ENCODE data around the gene BAG2. TPM values are rescaled to one million over a fixed set of nuclear protein-coding genes. Genes with fewer than 3 reads are reported as not detected.

BAG2 gene
- total and polyA plus RNA-seq, 2 of the 13 experiments (the other 11 are each of a cell fraction or from before 2014, with no cell fraction given) = 5.7 to 15.1 TPM

DNA sequence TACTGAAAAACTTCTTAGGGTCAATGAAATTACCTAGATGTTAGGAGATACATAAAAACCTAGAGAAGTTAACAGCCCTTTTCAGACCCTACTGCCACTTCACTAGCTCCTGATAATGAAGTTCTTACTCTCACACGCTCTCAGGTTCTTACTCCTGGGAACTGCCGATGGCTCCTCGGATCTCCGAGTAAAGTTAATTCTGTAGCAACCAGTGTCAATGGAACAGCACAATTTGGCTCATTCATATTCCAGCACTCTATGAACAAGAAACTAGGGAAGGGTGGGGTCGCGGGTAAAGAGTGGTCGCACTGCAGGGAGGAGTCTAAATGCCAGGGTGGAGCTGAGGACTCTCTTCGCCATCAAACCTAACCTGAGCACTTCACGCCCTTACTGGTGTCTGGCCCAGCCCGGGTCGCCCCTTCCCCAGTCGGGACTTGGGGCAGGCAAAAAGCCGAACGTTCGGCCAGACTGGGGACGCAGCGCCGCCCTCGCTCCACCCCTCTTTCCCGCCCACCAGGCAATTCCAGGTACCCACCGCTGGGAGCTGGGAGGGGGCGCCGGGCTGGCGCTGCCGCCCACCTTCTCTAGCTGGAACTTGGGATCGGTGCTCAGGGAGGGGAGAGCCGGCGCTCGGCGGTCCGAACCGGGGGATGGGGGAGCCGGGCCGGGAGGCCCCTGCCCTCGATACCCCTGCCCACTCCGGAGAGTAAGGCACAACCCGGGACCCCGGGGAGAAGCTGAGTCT lies 49.2 kb downstream of the BAG2 start (continued):
- TF ChIP-seq, protein P1, sequence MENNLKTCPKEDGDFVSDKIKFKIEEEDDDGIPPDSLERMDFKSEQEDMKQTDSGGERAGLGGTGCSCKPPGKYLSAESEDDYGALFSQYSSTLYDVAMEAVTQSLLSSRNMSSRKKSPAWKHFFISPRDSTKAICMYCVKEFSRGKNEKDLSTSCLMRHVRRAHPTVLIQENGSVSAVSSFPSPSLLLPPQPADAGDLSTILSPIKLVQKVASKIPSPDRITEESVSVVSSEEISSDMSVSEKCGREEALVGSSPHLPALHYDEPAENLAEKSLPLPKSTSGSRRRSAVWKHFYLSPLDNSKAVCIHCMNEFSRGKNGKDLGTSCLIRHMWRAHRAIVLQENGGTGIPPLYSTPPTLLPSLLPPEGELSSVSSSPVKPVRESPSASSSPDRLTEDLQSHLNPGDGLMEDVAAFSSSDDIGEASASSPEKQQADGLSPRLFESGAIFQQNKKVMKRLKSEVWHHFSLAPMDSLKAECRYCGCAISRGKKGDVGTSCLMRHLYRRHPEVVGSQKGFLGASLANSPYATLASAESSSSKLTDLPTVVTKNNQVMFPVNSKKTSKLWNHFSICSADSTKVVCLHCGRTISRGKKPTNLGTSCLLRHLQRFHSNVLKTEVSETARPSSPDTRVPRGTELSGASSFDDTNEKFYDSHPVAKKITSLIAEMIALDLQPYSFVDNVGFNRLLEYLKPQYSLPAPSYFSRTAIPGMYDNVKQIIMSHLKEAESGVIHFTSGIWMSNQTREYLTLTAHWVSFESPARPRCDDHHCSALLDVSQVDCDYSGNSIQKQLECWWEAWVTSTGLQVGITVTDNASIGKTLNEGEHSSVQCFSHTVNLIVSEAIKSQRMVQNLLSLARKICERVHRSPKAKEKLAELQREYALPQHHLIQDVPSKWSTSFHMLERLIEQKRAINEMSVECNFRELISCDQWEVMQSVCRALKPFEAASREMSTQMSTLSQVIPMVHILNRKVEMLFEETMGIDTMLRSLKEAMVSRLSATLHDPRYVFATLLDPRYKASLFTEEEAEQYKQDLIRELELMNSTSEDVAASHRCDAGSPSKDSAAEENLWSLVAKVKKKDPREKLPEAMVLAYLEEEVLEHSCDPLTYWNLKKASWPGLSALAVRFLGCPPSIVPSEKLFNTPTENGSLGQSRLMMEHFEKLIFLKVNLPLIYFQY (CRISPR knock-in tag; IDR thresholded peaks at IDR 0.05; ENCODE audit: borderline replicate concordance) = no peak
- TF ChIP-seq ZNF260 (CRISPR knock-in tag; IDR thresholded peaks at IDR 0.05; ENCODE audit: borderline replicate concordance, low read depth) = no peak
- TF ChIP-seq, protein P2, sequence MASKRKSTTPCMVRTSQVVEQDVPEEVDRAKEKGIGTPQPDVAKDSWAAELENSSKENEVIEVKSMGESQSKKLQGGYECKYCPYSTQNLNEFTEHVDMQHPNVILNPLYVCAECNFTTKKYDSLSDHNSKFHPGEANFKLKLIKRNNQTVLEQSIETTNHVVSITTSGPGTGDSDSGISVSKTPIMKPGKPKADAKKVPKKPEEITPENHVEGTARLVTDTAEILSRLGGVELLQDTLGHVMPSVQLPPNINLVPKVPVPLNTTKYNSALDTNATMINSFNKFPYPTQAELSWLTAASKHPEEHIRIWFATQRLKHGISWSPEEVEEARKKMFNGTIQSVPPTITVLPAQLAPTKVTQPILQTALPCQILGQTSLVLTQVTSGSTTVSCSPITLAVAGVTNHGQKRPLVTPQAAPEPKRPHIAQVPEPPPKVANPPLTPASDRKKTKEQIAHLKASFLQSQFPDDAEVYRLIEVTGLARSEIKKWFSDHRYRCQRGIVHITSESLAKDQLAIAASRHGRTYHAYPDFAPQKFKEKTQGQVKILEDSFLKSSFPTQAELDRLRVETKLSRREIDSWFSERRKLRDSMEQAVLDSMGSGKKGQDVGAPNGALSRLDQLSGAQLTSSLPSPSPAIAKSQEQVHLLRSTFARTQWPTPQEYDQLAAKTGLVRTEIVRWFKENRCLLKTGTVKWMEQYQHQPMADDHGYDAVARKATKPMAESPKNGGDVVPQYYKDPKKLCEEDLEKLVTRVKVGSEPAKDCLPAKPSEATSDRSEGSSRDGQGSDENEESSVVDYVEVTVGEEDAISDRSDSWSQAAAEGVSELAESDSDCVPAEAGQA (IDR thresholded peaks at IDR 0.05; ENCODE audit: low read depth) = no peak
- TF ChIP-seq, protein P2 (CRISPR knock-in tag; IDR thresholded peaks at IDR 0.05; ENCODE audit: borderline replicate concordance) = no peak
- no peak for TF ChIP-seq HMG20A (CRISPR knock-in tag; IDR thresholded peaks at IDR 0.05; ENCODE audit: borderline replicate concordance)
- TF ChIP-seq RAD51 (IDR thresholded peaks at IDR 0.05; ENCODE audit: borderline replicate concordance) = no peak
- no peak for TF ChIP-seq U2AF1 (optimal IDR thresholded peaks at IDR 0.05; ENCODE audit: low read depth, low read length)
- TF ChIP-seq ZNF496 (CRISPR knock-in tag; IDR thresholded peaks at IDR 0.05; ENCODE audit: insufficient replicate concordance) = no peak
- no peak for TF ChIP-seq HDAC6 (IDR thresholded peaks at IDR 0.05; ENCODE audit: low read depth, low read length)
- TF ChIP-seq NR2F2 (IDR thresholded peaks at IDR 0.05; ENCODE audit: borderline replicate concordance, low read depth) = peak; percentile 4; the same call in 1 of the 2 replicates
- TF ChIP-seq ZNF354B (CRISPR knock-in tag; IDR thresholded peaks at IDR 0.05) = no peak
- peak; percentile 72 for TF ChIP-seq ZNF263 (CRISPR knock-in tag; IDR thresholded peaks at IDR 0.05)
- no peak for TF ChIP-seq ZKSCAN1 (IDR thresholded peaks at IDR 0.05; ENCODE audit: low read length)
- TF ChIP-seq PHF5A (CRISPR knock-in tag; IDR thresholded peaks at IDR 0.05; ENCODE audit: low read depth, unreplicated experiment) = no peak
- peak; percentile 73; the same call in 1 of the 2 replicates for TF ChIP-seq ZNF572 (CRISPR knock-in tag; IDR thresholded peaks at IDR 0.05)
- no peak for TF ChIP-seq PCBP2 (optimal IDR thresholded peaks at IDR 0.05; ENCODE audit: low read depth, low read length, poor library complexity, severe bottlenecking)
- TF ChIP-seq, protein P3, sequence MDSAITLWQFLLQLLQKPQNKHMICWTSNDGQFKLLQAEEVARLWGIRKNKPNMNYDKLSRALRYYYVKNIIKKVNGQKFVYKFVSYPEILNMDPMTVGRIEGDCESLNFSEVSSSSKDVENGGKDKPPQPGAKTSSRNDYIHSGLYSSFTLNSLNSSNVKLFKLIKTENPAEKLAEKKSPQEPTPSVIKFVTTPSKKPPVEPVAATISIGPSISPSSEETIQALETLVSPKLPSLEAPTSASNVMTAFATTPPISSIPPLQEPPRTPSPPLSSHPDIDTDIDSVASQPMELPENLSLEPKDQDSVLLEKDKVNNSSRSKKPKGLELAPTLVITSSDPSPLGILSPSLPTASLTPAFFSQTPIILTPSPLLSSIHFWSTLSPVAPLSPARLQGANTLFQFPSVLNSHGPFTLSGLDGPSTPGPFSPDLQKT (CRISPR knock-in tag; IDR thresholded peaks at IDR 0.05; ENCODE audit: borderline replicate concordance) = no peak
- no peak for TF ChIP-seq ZSCAN12 (CRISPR knock-in tag; IDR thresholded peaks at IDR 0.05)

Data from HepG2 (cell line).